Ascending aorta (tissue), 2 donors: ENCODE measurements around the gene ADCY7. TPM values are rescaled to one million over a fixed set of nuclear protein-coding genes. Genes with fewer than 3 reads are reported as not detected.
"Not testable (repeated sequence)": the region's sequence is repeated elsewhere in the genome, so short reads cannot be mapped to it uniquely, and the experiment has no call there.

Source experiments
- DNase-seq, 2 donors: peaks; one replicate each; pipeline ENCODE4 v3.0.0-alpha.2; 2019; ENCODE audit warnings: low spot score in 2 of 2
- H3K27ac ChIP-seq, 2 donors: fragments of 200-600 bp; sonication (generic); one replicate each; pipeline ENCODE4 v1.5.1; 2016 to 2017; ENCODE audit warnings: mild to moderate bottlenecking in 1 of 2
- H3K27me3 ChIP-seq: fragments of 200-600 bp; sonication (generic); one replicate; pipeline ENCODE4 v1.5.1; 2017
- H3K36me3 ChIP-seq, 2 donors: fragments of 200-600 bp; sonication (generic); one replicate each; pipeline ENCODE4 v1.5.1; 2016
- H3K4me1 ChIP-seq, 2 donors: fragments of 200-600 bp; sonication (generic); one replicate each; pipeline ENCODE4 v1.5.1; 2016 to 2017; ENCODE audit warnings: mild to moderate bottlenecking in 1 of 2
- H3K4me3 ChIP-seq, 2 donors: fragments of 200-600 bp; sonication (generic); one replicate each; pipeline ENCODE4 v1.5.1; 2016 to 2017; ENCODE audit warnings: mild to moderate bottlenecking in 1 of 2
- H3K9me3 ChIP-seq, 2 donors: fragments of 200-600 bp; sonication (generic); one replicate each; pipeline ENCODE4 v1.5.1; 2016
- CTCF ChIP-seq, 3 experiments: fragments of 200-600 bp in 2 of 3; fragments of 450-650 bp in 1 of 3; sonication (generic) in 2 of 3; IDR thresholded peaks; one replicate each; pipeline ENCODE4 v1.5.1; 2016 to 2019; ENCODE audit warnings: antibody characterized with exemption in 3 of 3, mild to moderate bottlenecking in 1 of 3, moderate library complexity in 1 of 3
- intact Hi-C: fragments of 100-400 bp; cut with DNase I; formaldehyde crosslinking; loops from one replicate; pipeline ENCODE4 v1.15.1; 2023
- total RNA-seq: library from RNA; depleted of rRNA; stranded (reverse); fragments of >200 nt; gene quantifications from one replicate; pipeline ENCODE4 v1.1.0, GENCODE V29; 2016

Gene ADCY7
- total RNA-seq, 1 donor from 2014 or later, result 8.2 TPM

- no peaks in the 10 kb centered on the region for H3K27me3 ChIP-seq
- peaks cover 3 to 24% of the 10 kb centered on the region in 2 donors for H3K36me3 ChIP-seq
- H3K27ac ChIP-seq, result peak overlapping the region; percentile 43 to 55
- intact Hi-C loops, result loop anchor here (10.0 kb wide), 1 partner anchor 271 kb away; the partner anchor contains the start of gene HEATR3
- H3K4me3 ChIP-seq, result no peak overlapping the region
- H3K9me3 ChIP-seq, result no peaks in the 10 kb centered on the region
- peaks cover 0 to 43% of the 10 kb centered on the region in 2 donors for H3K4me1 ChIP-seq
- DNase-seq, result no peak
- no peak for TF ChIP-seq CTCF (IDR thresholded peaks at IDR 0.05)
These were observed 69.0 kb downstream of the ADCY7 start for GRCh38 chr16:50335196-50335958.

DNA sequence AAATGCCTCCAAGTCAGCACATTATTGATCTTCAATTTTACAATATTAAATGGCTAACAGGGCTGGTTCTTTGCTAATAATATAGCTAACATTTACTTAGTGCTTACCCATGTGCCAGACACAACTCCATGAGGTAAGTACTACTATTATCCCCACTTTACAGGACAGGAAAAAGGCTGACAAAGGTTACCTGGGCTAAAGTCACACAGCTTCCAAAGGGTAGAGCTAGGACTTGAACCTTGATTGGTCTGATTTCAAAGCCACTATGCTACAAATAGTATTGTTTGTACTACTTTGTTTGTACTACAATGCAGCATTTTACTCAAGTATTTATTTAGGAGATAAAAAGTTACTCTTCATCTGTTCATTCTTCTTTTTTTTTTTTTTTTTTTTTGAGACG lies 70.5 kb downstream of the ADCY7 start:
- no peak for TF ChIP-seq CTCF (IDR thresholded peaks at IDR 0.05)
- Histone ChIP-seq H3K36me3 (peaks cover 3 to 24% of the 10 kb centered on the region in 2 donors), H3K4me1 (peaks cover 5 to 55% of the 10 kb centered on the region in 2 donors), H3K4me3 (no peak overlapping the region), H3K9me3 (no peaks in the 10 kb centered on the region), H3K27me3 (no peaks in the 10 kb centered on the region), H3K27ac (peak overlapping the region; percentile 32 to 55)
- intact Hi-C loops, result loop anchor here (10.0 kb wide), 1 partner anchor 272 kb away; the partner anchor contains the start of gene HEATR3
- no peak for DNase-seq

DNA sequence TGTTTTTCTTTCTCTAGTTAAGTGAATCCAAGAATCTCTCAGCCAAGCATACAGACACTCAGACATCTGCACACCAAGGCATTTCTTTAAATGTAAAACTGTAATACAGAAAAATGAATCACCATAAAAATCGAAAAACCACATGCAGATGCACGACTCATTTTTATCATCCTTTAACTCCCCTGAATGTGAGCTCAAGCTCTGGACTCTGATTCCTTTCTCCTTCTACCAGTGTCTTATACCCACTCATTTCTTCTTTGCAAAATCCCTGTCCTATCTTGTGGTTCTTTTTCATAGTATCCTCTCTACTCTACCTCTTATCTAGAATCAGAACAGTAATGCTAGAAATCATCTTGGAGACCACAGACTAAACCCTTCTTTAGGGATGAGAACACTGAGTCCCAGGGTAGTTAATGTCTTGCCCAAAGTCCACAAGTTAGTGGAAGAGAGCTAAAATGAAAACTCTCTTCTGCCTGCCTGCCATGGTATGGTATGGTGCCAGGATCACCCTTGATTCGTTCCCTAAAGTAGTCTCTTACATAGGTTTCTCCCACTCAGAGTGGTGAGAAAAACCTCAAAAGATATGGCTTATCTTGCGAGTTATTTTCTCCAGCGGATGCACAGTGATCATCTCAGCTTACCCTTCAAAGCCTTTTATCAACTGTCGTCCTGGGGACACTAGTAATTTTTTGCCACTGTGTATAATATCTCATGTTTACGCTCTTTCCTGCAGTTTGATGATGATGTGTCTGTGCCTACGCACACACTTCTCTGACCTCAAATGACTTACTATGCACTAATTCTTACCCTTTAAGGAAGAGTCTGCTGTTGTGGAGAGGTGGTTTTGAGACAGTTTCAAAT lies 72.2 kb downstream of the ADCY7 start:
- no peak for DNase-seq
- H3K27ac ChIP-seq, result peak overlapping the region; percentile 15 to 55
- peaks cover 2 to 22% of the 10 kb centered on the region in 2 donors for H3K36me3 ChIP-seq
- no peak overlapping the region for H3K4me3 ChIP-seq
- H3K27me3 ChIP-seq, result no peaks in the 10 kb centered on the region
- no peak for TF ChIP-seq CTCF (IDR thresholded peaks at IDR 0.05)
- peaks cover 5 to 59% of the 10 kb centered on the region in 2 donors for H3K4me1 ChIP-seq
- intact Hi-C loops, result loop anchor here (10.0 kb wide), 1 partner anchor 274 kb away; the partner anchor contains the start of gene HEATR3
- H3K9me3 ChIP-seq, result no peaks in the 10 kb centered on the region

DNA sequence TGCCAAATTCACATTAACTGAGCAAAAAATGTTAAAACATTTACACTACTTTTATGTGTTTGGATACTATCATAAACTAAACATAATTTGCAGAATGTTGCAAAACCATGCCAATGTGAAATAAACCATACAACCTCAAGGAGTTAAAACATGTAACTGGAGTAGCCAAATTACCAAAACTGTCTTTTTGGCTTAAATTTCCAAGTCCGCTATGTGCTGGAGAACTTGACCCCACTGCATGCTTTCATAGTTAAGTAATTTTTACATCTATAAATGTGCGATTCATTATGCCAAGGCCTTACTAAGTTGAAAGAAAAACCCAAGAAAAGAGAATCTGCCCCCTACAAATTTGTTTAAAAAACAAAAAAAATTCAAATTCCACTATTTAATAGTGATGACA lies 74.2 kb downstream of the ADCY7 start:
- H3K4me3 ChIP-seq, result no peak overlapping the region
- TF ChIP-seq CTCF (IDR thresholded peaks at IDR 0.05), result no peak
- no peaks in the 10 kb centered on the region for H3K9me3 ChIP-seq
- no peaks in the 10 kb centered on the region for H3K27me3 ChIP-seq
- peaks cover 7 to 19% of the 10 kb centered on the region in 2 donors for H3K36me3 ChIP-seq
- H3K4me1 ChIP-seq, result peaks cover 5 to 48% of the 10 kb centered on the region in 2 donors
- intact Hi-C loops, result no loop called here
- no peak for DNase-seq
- peak overlapping the region; percentile 80 to 82 for H3K27ac ChIP-seq

GRCh38 chr16:50343566-50343965 lies 77.2 kb downstream of the ADCY7 start:
- Histone ChIP-seq H3K4me1 (peaks cover 5 to 27% of the 10 kb centered on the region in 2 donors), H3K27ac (peak overlapping the region in 1 of 2 donors; percentile 80), H3K36me3 (peaks cover 7 to 19% of the 10 kb centered on the region in 2 donors)
- intact Hi-C loops, DNase-seq, H3K27me3 ChIP-seq, H3K4me3 ChIP-seq, H3K9me3 ChIP-seq: not testable (repeated sequence)

GRCh38 chr16:50345210-50345609 lies 78.9 kb downstream of the ADCY7 start:
- H3K27ac ChIP-seq, H3K4me3 ChIP-seq, H3K9me3 ChIP-seq, DNase-seq, intact Hi-C loops, H3K27me3 ChIP-seq: not testable (repeated sequence)
- H3K36me3 ChIP-seq, result peaks cover 16 to 24% of the 10 kb centered on the region in 2 donors
- H3K4me1 ChIP-seq, result peaks cover 5 to 18% of the 10 kb centered on the region in 2 donors
